ENCODE results near the gene DNAJC16.

DNA sequence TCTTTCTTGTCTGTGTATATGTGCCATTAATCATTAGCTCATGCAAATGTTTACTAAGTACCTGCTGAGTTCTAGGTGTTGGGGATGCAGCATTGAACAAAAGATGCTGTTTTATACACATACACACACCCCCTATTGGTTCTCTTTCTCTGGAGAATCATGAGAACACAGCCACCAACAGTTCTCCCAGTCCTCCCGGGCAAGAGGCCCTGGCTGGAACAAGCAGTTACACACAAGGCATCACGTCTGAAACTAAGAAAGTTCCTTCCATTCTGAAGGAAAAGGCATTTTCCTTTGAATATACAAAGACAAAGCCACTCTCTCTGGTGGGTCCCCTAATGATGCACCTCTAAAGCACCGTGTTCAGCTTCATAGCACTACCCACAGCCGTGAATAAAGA, 13.5 kb upstream of the DNAJC16 start:
- TF ChIP-seq, protein P1, sequence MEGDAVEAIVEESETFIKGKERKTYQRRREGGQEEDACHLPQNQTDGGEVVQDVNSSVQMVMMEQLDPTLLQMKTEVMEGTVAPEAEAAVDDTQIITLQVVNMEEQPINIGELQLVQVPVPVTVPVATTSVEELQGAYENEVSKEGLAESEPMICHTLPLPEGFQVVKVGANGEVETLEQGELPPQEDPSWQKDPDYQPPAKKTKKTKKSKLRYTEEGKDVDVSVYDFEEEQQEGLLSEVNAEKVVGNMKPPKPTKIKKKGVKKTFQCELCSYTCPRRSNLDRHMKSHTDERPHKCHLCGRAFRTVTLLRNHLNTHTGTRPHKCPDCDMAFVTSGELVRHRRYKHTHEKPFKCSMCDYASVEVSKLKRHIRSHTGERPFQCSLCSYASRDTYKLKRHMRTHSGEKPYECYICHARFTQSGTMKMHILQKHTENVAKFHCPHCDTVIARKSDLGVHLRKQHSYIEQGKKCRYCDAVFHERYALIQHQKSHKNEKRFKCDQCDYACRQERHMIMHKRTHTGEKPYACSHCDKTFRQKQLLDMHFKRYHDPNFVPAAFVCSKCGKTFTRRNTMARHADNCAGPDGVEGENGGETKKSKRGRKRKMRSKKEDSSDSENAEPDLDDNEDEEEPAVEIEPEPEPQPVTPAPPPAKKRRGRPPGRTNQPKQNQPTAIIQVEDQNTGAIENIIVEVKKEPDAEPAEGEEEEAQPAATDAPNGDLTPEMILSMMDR (conservative IDR thresholded peaks at IDR 0.05; ENCODE audit: low read depth, low read length) = no peak
- no peak for TF ChIP-seq EZH2 (IDR thresholded peaks at IDR 0.05; ENCODE audit: low read length, unreplicated experiment)

Measured in PC-3 (cell line).